SU-DHL-6 (cell line): ENCODE results near the gene GPR135.

Experiments used
- H2AFZ ChIP-seq: fragments of 200-600 bp; sonication (generic); 2 replicates; pipeline ENCODE4 v1.6.1; 2014; ENCODE audit warnings: low read depth, mild to moderate bottlenecking, moderate library complexity, mixed read lengths, antibody characterized with exemption, low read length; ENCODE audit not compliant: severe bottlenecking
- H3F3A ChIP-seq: fragments of 200-600 bp; shearing (Covaris generic); 2 replicates; pipeline ENCODE4 v1.6.0; 2016; ENCODE audit warnings: antibody characterized with exemption, mild to moderate bottlenecking; ENCODE audit not compliant: insufficient read depth
- H3K27ac ChIP-seq: fragments of 200-600 bp; sonication (generic); 2 replicates; pipeline ENCODE4 v1.5.1; 2016; ENCODE audit warnings: low read depth, mild to moderate bottlenecking, low read length, moderate library complexity, mixed read lengths
- H3K27me3 ChIP-seq: fragments of 200-600 bp; sonication (generic), shearing (Covaris generic); 2 replicates; pipeline ENCODE4 v1.6.0; 2014; ENCODE audit warnings: mild to moderate bottlenecking, low read length
- H3K36me3 ChIP-seq: fragments of 200-600 bp; sonication (generic); 2 replicates; pipeline ENCODE4 v1.6.1; 2014; ENCODE audit warnings: mild to moderate bottlenecking, low read length, mixed read lengths
- H3K4me2 ChIP-seq: fragments of 300-600, 200-600 bp; shearing (Covaris generic), sonication (generic); 2 replicates; pipeline ENCODE4 v1.6.0; 2014; ENCODE audit warnings: low read length, low read depth, mild to moderate bottlenecking; ENCODE audit not compliant: poor library complexity, severe bottlenecking
- H3K4me3 ChIP-seq: fragments of 200-600 bp; sonication (generic); 2 replicates; pipeline ENCODE4 v1.5.1; 2014; ENCODE audit warnings: antibody characterized with exemption, low read length, mild to moderate bottlenecking, mixed read lengths; ENCODE audit not compliant: insufficient read depth, poor library complexity, severe bottlenecking
- H3K79me2 ChIP-seq: fragments of 200-600 bp; sonication (generic); 2 replicates; pipeline ENCODE4 v1.6.1; 2014; ENCODE audit warnings: mild to moderate bottlenecking, low read length, moderate library complexity; ENCODE audit not compliant: insufficient read depth
- H3K9ac ChIP-seq: fragments of 200-600 bp; sonication (generic); 2 replicates; pipeline ENCODE4 v1.7.0; 2014; ENCODE audit warnings: mild to moderate bottlenecking, low read length
- H3K9me2 ChIP-seq: fragments of 200-600 bp; sonication (generic); replicated peaks from 2 replicates; pipeline ENCODE4 v1.6.1; 2014; ENCODE audit warnings: low read length; ENCODE audit not compliant: insufficient read depth
- H3K9me3 ChIP-seq: fragments of 200-600 bp; sonication (generic); 2 replicates; pipeline ENCODE4 v1.6.1; 2014; ENCODE audit warnings: low read length, mixed read lengths; ENCODE audit not compliant: insufficient read depth
- H4K20me1 ChIP-seq: fragments of 200-600 bp; sonication (generic); 2 replicates; pipeline ENCODE4 v1.6.1; 2014; ENCODE audit warnings: low read depth, mild to moderate bottlenecking, antibody characterized with exemption, low read length, moderate library complexity, mixed read lengths
- CTCF ChIP-seq: fragments of 200-600 bp; sonication (generic); IDR thresholded peaks from one replicate; pipeline ENCODE4 v1.5.1; 2017; ENCODE audit warnings: antibody characterized with exemption, mild to moderate bottlenecking, low read length, moderate library complexity; ENCODE audit not compliant: insufficient read depth, poor library complexity, severe bottlenecking
- EZH2phosphoT487 ChIP-seq: fragments of 200-600 bp; sonication (generic), shearing (Covaris generic); conservative IDR thresholded peaks from 2 replicates; pipeline ENCODE4 v1.6.1; 2018; ENCODE audit warnings: mild to moderate bottlenecking, antibody characterized with exemption, low read length, moderate library complexity, mixed read lengths

Gene GPR135

GRCh38 chr14:59424341-59425071, 40.7 kb downstream of the GPR135 start:
- Histone ChIP-seq H3K9me3 (no peaks in the 10 kb centered on the region), H2AFZ (no peak overlapping the region), H3K4me3 (no peak overlapping the region), H3K27me3 (no peaks in the 10 kb centered on the region), H3K4me2 (no peak overlapping the region), H3F3A (no peaks in the 10 kb centered on the region), H3K27ac (no peak overlapping the region), H3K79me2 (no peaks in the 10 kb centered on the region), H3K9me2 (no peaks in the 10 kb centered on the region), H3K9ac (no peak overlapping the region), H4K20me1 (no peaks in the 10 kb centered on the region), H3K36me3 (no peaks in the 10 kb centered on the region)
- no peak for TF ChIP-seq CTCF
- no peak for TF ChIP-seq EZH2phosphoT487

- Histone ChIP-seq H3K27ac (peak overlapping the region; percentile 31; the same call in 1 of the 2 replicates), H3K27me3 (no peaks in the 10 kb centered on the region), H3K4me2 (peak overlapping the region; percentile 28), H2AFZ (peak overlapping the region; percentile 42), H3K9me3 (no peaks in the 10 kb centered on the region), H3K79me2 (no peaks in the 10 kb centered on the region), H3F3A (no peaks in the 10 kb centered on the region), H3K9me2 (no peaks in the 10 kb centered on the region), H4K20me1 (no peaks in the 10 kb centered on the region), H3K36me3 (no peaks in the 10 kb centered on the region), H3K4me3 (no peak overlapping the region), H3K9ac (peak overlapping the region; percentile 30)
- TF ChIP-seq CTCF, result peak; percentile 46
- no peak for TF ChIP-seq EZH2phosphoT487
Observed at GRCh38 chr14:59422069-59422881, 42.9 kb downstream of the GPR135 start.

GRCh38 chr14:59419303-59419702, 45.9 kb downstream of the GPR135 start:
- no peaks in the 10 kb centered on the region for H3F3A ChIP-seq
- no peak overlapping the region for H3K27ac ChIP-seq
- H3K4me3 ChIP-seq, result no peak overlapping the region
- H3K79me2 ChIP-seq, result no peaks in the 10 kb centered on the region
- H3K9me3 ChIP-seq, result no peaks in the 10 kb centered on the region
- H2AFZ ChIP-seq, result no peak overlapping the region
- no peaks in the 10 kb centered on the region for H3K27me3 ChIP-seq
- H3K9me2 ChIP-seq, result no peaks in the 10 kb centered on the region
- no peak overlapping the region for H3K9ac ChIP-seq
- no peak for TF ChIP-seq CTCF
- TF ChIP-seq EZH2phosphoT487, result no peak
- no peaks in the 10 kb centered on the region for H4K20me1 ChIP-seq
- no peak overlapping the region for H3K4me2 ChIP-seq
- H3K36me3 ChIP-seq, result no peaks in the 10 kb centered on the region
